ENCODE measurements around the gene IFNK.

IFNK gene

DNA sequence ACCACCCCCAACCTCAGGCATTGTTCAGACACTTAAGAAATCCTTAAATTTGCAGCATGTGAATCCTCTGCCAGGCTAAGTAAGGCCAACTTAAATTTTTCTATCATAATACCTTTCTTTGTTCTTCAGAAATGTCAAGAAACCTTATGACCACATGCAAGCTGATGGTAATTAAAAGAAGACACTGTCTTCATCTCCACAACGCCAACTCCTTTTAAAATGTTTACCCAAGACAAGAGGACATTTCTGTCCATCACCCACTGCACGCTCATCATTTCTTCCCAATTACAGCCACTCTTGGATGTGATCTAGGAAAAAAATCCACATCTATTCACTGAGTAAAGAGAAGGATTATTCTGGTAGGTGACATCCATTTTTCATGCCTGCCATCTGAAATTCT is 6.1 kb upstream of the IFNK start:
- TF ChIP-seq, protein P1, sequence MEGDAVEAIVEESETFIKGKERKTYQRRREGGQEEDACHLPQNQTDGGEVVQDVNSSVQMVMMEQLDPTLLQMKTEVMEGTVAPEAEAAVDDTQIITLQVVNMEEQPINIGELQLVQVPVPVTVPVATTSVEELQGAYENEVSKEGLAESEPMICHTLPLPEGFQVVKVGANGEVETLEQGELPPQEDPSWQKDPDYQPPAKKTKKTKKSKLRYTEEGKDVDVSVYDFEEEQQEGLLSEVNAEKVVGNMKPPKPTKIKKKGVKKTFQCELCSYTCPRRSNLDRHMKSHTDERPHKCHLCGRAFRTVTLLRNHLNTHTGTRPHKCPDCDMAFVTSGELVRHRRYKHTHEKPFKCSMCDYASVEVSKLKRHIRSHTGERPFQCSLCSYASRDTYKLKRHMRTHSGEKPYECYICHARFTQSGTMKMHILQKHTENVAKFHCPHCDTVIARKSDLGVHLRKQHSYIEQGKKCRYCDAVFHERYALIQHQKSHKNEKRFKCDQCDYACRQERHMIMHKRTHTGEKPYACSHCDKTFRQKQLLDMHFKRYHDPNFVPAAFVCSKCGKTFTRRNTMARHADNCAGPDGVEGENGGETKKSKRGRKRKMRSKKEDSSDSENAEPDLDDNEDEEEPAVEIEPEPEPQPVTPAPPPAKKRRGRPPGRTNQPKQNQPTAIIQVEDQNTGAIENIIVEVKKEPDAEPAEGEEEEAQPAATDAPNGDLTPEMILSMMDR (IDR thresholded peaks at IDR 0.05; ENCODE audit: insufficient read depth, low read length) = no peak
- TF ChIP-seq GABPA (IDR thresholded peaks at IDR 0.05; ENCODE audit: low read depth) (no peak), SPI1 (IDR thresholded peaks at IDR 0.05; ENCODE audit: borderline replicate concordance, low read depth) (no peak), POLR2AphosphoS5 (IDR thresholded peaks at IDR 0.05; ENCODE audit: low read depth) (no peak)
- TF ChIP-seq, protein P2, sequence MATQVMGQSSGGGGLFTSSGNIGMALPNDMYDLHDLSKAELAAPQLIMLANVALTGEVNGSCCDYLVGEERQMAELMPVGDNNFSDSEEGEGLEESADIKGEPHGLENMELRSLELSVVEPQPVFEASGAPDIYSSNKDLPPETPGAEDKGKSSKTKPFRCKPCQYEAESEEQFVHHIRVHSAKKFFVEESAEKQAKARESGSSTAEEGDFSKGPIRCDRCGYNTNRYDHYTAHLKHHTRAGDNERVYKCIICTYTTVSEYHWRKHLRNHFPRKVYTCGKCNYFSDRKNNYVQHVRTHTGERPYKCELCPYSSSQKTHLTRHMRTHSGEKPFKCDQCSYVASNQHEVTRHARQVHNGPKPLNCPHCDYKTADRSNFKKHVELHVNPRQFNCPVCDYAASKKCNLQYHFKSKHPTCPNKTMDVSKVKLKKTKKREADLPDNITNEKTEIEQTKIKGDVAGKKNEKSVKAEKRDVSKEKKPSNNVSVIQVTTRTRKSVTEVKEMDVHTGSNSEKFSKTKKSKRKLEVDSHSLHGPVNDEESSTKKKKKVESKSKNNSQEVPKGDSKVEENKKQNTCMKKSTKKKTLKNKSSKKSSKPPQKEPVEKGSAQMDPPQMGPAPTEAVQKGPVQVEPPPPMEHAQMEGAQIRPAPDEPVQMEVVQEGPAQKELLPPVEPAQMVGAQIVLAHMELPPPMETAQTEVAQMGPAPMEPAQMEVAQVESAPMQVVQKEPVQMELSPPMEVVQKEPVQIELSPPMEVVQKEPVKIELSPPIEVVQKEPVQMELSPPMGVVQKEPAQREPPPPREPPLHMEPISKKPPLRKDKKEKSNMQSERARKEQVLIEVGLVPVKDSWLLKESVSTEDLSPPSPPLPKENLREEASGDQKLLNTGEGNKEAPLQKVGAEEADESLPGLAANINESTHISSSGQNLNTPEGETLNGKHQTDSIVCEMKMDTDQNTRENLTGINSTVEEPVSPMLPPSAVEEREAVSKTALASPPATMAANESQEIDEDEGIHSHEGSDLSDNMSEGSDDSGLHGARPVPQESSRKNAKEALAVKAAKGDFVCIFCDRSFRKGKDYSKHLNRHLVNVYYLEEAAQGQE (IDR thresholded peaks at IDR 0.05; ENCODE audit: insufficient replicate concordance, low read depth) = no peak
- no peak for DNase-seq (ENCODE audit: low read depth in 1 of 2, low spot score in 1 of 2)
- Histone ChIP-seq H3K4me3 (replicated peaks; ENCODE audit: insufficient read depth, low read length) (no peak overlapping the region), H3K27ac (replicated peaks) (no peak overlapping the region), H3K27me3 (ENCODE audit: insufficient read depth, poor library complexity, severe bottlenecking) (no peaks in the 10 kb centered on the region)

DNA sequence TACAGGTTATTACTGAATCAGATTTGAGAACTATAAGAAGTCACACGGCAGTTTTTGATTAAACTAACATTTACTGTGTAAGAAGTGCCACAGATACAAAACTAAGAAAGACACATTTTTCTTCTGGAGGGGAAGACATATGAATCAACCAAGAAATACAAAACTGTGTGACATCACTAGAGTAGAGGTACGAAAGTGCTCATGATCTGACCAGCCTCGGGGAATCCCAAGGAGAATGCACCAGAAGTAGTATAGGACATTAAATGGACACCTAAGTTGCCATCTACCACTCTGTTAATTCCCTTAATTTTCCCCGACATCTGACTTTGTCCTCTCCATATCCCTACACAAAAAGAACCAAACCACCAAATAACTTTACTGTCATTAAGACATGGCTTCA is 5.3 kb upstream of the IFNK start:
- TF ChIP-seq GABPA (IDR thresholded peaks at IDR 0.05; ENCODE audit: low read depth) = no peak
- TF ChIP-seq POLR2AphosphoS5 (IDR thresholded peaks at IDR 0.05; ENCODE audit: low read depth) = no peak
- TF ChIP-seq, protein P1 (IDR thresholded peaks at IDR 0.05; ENCODE audit: insufficient read depth, low read length) = no peak
- TF ChIP-seq, protein P2 (IDR thresholded peaks at IDR 0.05; ENCODE audit: insufficient replicate concordance, low read depth) = no peak
- no peak for TF ChIP-seq SPI1 (IDR thresholded peaks at IDR 0.05; ENCODE audit: borderline replicate concordance, low read depth)
- Histone ChIP-seq H3K27ac (replicated peaks) (no peak overlapping the region), H3K27me3 (ENCODE audit: insufficient read depth, poor library complexity, severe bottlenecking) (no peaks in the 10 kb centered on the region), H3K4me3 (replicated peaks; ENCODE audit: insufficient read depth, low read length) (no peak overlapping the region)
- no peak for DNase-seq (ENCODE audit: low read depth in 1 of 2, low spot score in 1 of 2)

DNA sequence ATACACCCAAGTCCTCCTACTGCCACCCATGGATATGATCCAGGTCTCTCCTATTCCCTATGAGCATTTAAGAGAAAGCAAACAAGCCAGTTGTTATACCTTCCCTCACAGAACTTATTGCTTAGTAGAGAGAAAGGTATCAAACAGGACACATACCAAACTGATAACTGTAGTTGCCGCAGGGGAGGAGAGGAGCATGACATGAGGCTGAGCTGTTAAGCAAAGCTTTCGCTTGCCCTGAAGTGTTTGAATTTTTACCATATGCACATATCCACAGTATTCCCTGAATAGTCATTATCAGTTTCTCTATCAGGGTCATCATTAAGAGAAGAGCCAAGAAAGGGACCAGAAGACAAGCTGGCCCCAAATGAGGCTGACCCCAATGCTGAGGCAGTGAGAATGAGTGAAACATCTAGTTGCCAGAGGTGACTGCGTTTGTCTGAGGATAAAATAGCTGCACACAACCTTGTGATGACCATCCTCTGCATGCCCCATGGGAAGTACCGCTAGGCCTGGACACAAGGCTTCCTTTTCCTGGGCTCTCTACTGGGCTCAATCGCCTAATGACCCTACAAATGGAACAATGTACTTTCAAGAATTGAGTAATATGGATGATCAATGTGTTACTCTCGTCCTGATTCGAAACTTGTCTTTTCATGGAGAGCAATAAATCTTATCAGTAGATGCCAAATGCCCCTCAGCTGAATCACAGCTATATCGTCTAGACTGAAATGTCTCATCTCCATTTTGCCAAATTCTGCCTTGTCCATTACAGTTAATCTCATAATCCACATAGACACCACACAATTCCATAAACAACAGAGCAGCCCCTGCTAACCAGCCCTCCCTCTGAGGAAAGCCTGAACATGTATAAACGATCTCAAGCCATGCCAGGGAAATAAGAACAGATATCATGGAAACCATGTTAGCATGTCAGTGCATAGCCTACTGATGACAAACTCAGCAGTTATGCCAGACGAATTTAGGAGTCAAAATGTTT is 4.3 kb upstream of the IFNK start:
- no peak overlapping the region for H3K27ac ChIP-seq (replicated peaks)
- no peak for DNase-seq (ENCODE audit: low read depth in 1 of 2, low spot score in 1 of 2)
- no peak overlapping the region for H3K4me3 ChIP-seq (replicated peaks; ENCODE audit: insufficient read depth, low read length)
- TF ChIP-seq SPI1 (IDR thresholded peaks at IDR 0.05; ENCODE audit: borderline replicate concordance, low read depth) (no peak), POLR2AphosphoS5 (IDR thresholded peaks at IDR 0.05; ENCODE audit: low read depth) (no peak), GABPA (IDR thresholded peaks at IDR 0.05; ENCODE audit: low read depth) (no peak)
- TF ChIP-seq, protein P1 (IDR thresholded peaks at IDR 0.05; ENCODE audit: insufficient read depth, low read length) = no peak
- TF ChIP-seq, protein P2 (IDR thresholded peaks at IDR 0.05; ENCODE audit: insufficient replicate concordance, low read depth) = no peak
- no peaks in the 10 kb centered on the region for H3K27me3 ChIP-seq (ENCODE audit: insufficient read depth, poor library complexity, severe bottlenecking)
